ENCODE results near the gene DGKQ. TPM values are rescaled to one million over a fixed set of nuclear protein-coding genes. Genes with fewer than 3 reads are reported as not detected.

Gene DGKQ
- total and polyA plus RNA-seq, 9 of the 15 experiments (the other 6 are each of a cell fraction or from before 2014, with no cell fraction given) = 0.17 to 22.0 (median 5.6) TPM

- Histone ChIP-seq H4K20me1 (replicated peaks; ENCODE audit: control insufficient read depth, insufficient read depth, low read length) (peaks cover 6% of the 10 kb centered on the region; the same call in 1 of the 2 replicates), H3K27me3 (ENCODE audit: control insufficient read depth in 2 of 2, insufficient read depth in 2 of 2, low read length in 2 of 2) (no peaks in the 10 kb centered on the region), H3K9me1 (ENCODE audit: control insufficient read depth, insufficient read depth, low read length) (peaks cover 4% of the 10 kb centered on the region), H3K36me3 (ENCODE audit: control insufficient read depth, insufficient read depth, low read length) (peaks cover 29% of the 10 kb centered on the region; the same call in 2 of the 3 replicates), H3K4me1 (replicated peaks in 1 of 2; ENCODE audit: control insufficient read depth in 2 of 2, insufficient read depth in 2 of 2, low read length in 2 of 2) (peaks cover 0 to 62% of the 10 kb centered on the region in 2 experiments; a peak in 3 of 5 replicates), H3K79me2 (ENCODE audit: control insufficient read depth, insufficient read depth, low read length) (no peaks in the 10 kb centered on the region; the same call in 2 of the 3 replicates), H3K4me2 (ENCODE audit: insufficient read depth, low read length) (no peak overlapping the region), H3K9ac (ENCODE audit: insufficient read depth in 1 of 2, low read depth in 2 of 2, low read length in 2 of 2) (no peak overlapping the region; a peak in 1 of 4 replicates), H3K9me3 (replicated peaks; ENCODE audit: control insufficient read depth, insufficient read depth, low read depth, low read length) (no peaks in the 10 kb centered on the region; the same call in 1 of the 2 replicates), H3K4me3 (no peak overlapping the region), H2AFZ (ENCODE audit: low read depth, low read length) (no peak overlapping the region), H3K27ac (ENCODE audit: extremely low read depth, low read depth, low read length) (no peak overlapping the region)
- intact Hi-C loops (cut with micrococcal nuclease) (no loop called here), in situ Hi-C loops (cut with MboI) (no loop called here)
- peak in 1 of 4 experiments; percentile 12 for DNase-seq (ENCODE audit: extremely low read depth in 1 of 4, low spot score in 3 of 4)
- 89% methylated on average over 21 of the region's 46 CpGs for WGBS (ENCODE audit: insufficient coverage, low coverage, missing lambda C conversion rate)
- ATAC-seq = no peak
- ChIA-PET CTCF (ENCODE audit: low intra/inter-chr PET ratio) (no interaction called here), POLR2A (no interaction called here)
- BruUV-seq (replicated peaks) = no TSS peak
- no peak for TF ChIP-seq TARDBP (IDR thresholded peaks at IDR 0.05)
- no peak for TF ChIP-seq STAT5B (CRISPR knock-in tag; IDR thresholded peaks at IDR 0.05)
- no peak for TF ChIP-seq CREB3L1 (IDR thresholded peaks at IDR 0.05; ENCODE audit: borderline replicate concordance, low read depth)
- no peak for TF ChIP-seq GTF3C2 (IDR thresholded peaks at IDR 0.05; ENCODE audit: borderline replicate concordance, extremely low read depth, insufficient read length)
- TF ChIP-seq RFX7 (CRISPR knock-in tag; IDR thresholded peaks at IDR 0.05) = no peak
- no peak for TF ChIP-seq NCOA6 (IDR thresholded peaks at IDR 0.05)
- no peak for TF ChIP-seq ZNF134 (CRISPR knock-in tag; conservative IDR thresholded peaks at IDR 0.05)
- no peak for TF ChIP-seq HDAC3 (IDR thresholded peaks at IDR 0.05; ENCODE audit: borderline replicate concordance, partially characterized antibody)
- no peak for FAIRE-seq
Observed at GRCh38 chr4:1022051-1022738, 48.8 kb upstream of the DGKQ start.
